WTC11 (cell line): ENCODE results near the gene KIF21A.

Experiments used
- E2F1 ChIP-seq: sonication (generic); formaldehyde crosslinking; IDR thresholded peaks from 2 replicates; pipeline ENCODE4 v1.8.0; 2022; ENCODE audit warnings: mild to moderate bottlenecking, missing genetic modification reagents
- FOXP1 ChIP-seq: sonication (generic); formaldehyde crosslinking; IDR thresholded peaks from 2 replicates; pipeline ENCODE4 v1.8.0; 2022; ENCODE audit warnings: missing genetic modification reagents, mild to moderate bottlenecking, moderate library complexity, borderline replicate concordance
- NFE2L1 ChIP-seq: sonication (generic); formaldehyde crosslinking; IDR thresholded peaks from 2 replicates; pipeline ENCODE4 v1.8.1; 2023; ENCODE audit warnings: missing genetic modification reagents
- ZNF121 ChIP-seq: sonication (generic); formaldehyde crosslinking; IDR thresholded peaks from 2 replicates; pipeline ENCODE4 v1.8.0; 2023; ENCODE audit warnings: missing genetic modification reagents
- TF ChIP-seq, protein P1 (sequence below): fragments of 200-600 bp; IDR thresholded peaks from 2 replicates; pipeline ENCODE4 v1.8.0; 2022; ENCODE audit warnings: antibody characterized with exemption

- TF ChIP-seq, protein P1, sequence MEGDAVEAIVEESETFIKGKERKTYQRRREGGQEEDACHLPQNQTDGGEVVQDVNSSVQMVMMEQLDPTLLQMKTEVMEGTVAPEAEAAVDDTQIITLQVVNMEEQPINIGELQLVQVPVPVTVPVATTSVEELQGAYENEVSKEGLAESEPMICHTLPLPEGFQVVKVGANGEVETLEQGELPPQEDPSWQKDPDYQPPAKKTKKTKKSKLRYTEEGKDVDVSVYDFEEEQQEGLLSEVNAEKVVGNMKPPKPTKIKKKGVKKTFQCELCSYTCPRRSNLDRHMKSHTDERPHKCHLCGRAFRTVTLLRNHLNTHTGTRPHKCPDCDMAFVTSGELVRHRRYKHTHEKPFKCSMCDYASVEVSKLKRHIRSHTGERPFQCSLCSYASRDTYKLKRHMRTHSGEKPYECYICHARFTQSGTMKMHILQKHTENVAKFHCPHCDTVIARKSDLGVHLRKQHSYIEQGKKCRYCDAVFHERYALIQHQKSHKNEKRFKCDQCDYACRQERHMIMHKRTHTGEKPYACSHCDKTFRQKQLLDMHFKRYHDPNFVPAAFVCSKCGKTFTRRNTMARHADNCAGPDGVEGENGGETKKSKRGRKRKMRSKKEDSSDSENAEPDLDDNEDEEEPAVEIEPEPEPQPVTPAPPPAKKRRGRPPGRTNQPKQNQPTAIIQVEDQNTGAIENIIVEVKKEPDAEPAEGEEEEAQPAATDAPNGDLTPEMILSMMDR = no peak
- TF ChIP-seq FOXP1 (CRISPR knock-in tag) (no peak), ZNF121 (no peak), NFE2L1 (CRISPR knock-in tag) (no peak), E2F1 (CRISPR knock-in tag) (no peak)
These were observed 88.0 kb downstream of the KIF21A start for GRCh38 chr12:39354955-39355354.
